SK-N-SH treated with all-trans-retinoic acid at 6 μM for 48 hours (cell line): ENCODE data around the gene CHL1.

Experiments used
- ATAC-seq: fragments of 200-7000 bp; cut with Tn5 transposase; 3 replicates; pipeline ENCODE4 v1.9.1; 2020; ENCODE audit warnings: mild to moderate bottlenecking, moderate library complexity
- ARNTL ChIP-seq: fragments of 450-650 bp; formaldehyde crosslinking; IDR thresholded peaks from 2 replicates; pipeline ENCODE4 v1.5.0; 2020; ENCODE audit warnings: low read depth, mild to moderate bottlenecking, moderate library complexity, borderline replicate concordance
- CSDC2 ChIP-seq: fragments of 250-450 bp; sonication (Bioruptor Pico); IDR thresholded peaks from 2 replicates; pipeline ENCODE4 v1.5.0; 2020; ENCODE audit warnings: mild to moderate bottlenecking, moderate library complexity
- ESRRG ChIP-seq: fragments of 250-450 bp; sonication (Bioruptor Pico); IDR thresholded peaks from 2 replicates; pipeline ENCODE4 v1.6.1; 2021; ENCODE audit warnings: mild to moderate bottlenecking
- GLIS3 ChIP-seq: fragments of 250-450 bp; sonication (Bioruptor Pico); IDR thresholded peaks from 2 replicates; pipeline ENCODE4 v1.5.0; 2020; ENCODE audit warnings: mild to moderate bottlenecking, moderate library complexity
- ISL1 ChIP-seq: fragments of 250-450 bp; sonication (Bioruptor Pico); IDR thresholded peaks from 2 replicates; pipeline ENCODE4 v2.1.2; 2022; ENCODE audit warnings: mild to moderate bottlenecking, moderate library complexity
- POU6F1 ChIP-seq: fragments of 250-450 bp; sonication (Bioruptor Pico); IDR thresholded peaks from 2 replicates; pipeline ENCODE4 v1.8.0; 2021; ENCODE audit warnings: low read depth, mild to moderate bottlenecking, moderate library complexity, borderline replicate concordance
- RARB ChIP-seq: fragments of 250-450 bp; sonication (Bioruptor Pico); IDR thresholded peaks from 2 replicates; pipeline ENCODE4 v1.8.0; 2021; ENCODE audit warnings: mild to moderate bottlenecking, moderate library complexity
- SNAI2 ChIP-seq: fragments of 250-450 bp; sonication (Bioruptor Pico); IDR thresholded peaks from 2 replicates; pipeline ENCODE4 v1.5.0; 2020; ENCODE audit warnings: mild to moderate bottlenecking, moderate library complexity
- TCF4 ChIP-seq: fragments of 250-450 bp; sonication (Bioruptor Pico); IDR thresholded peaks from 2 replicates; pipeline ENCODE4 v1.8.0; 2021; ENCODE audit warnings: mild to moderate bottlenecking, moderate library complexity, borderline replicate concordance
- TOX ChIP-seq: fragments of 250-450 bp; sonication (Bioruptor Pico); IDR thresholded peaks from 2 replicates; pipeline ENCODE4 v1.8.0; 2021; ENCODE audit warnings: mild to moderate bottlenecking, moderate library complexity, borderline replicate concordance
- ZC3H10 ChIP-seq: fragments of 250-450 bp; sonication (Bioruptor Pico); IDR thresholded peaks from 2 replicates; pipeline ENCODE4 v1.5.1; 2021; ENCODE audit warnings: mild to moderate bottlenecking, moderate library complexity
- ZFP3 ChIP-seq: fragments of 250-450 bp; sonication (Bioruptor Pico); IDR thresholded peaks from 2 replicates; pipeline ENCODE4 v1.5.0; 2020; ENCODE audit warnings: mild to moderate bottlenecking, moderate library complexity
- ZFP30 ChIP-seq: fragments of 450-650 bp; formaldehyde crosslinking; IDR thresholded peaks from 2 replicates; pipeline ENCODE4 v1.5.0; 2022; ENCODE audit warnings: mild to moderate bottlenecking, moderate library complexity
- ZNF565 ChIP-seq: fragments of 450-650 bp; formaldehyde crosslinking; conservative IDR thresholded peaks from 2 replicates; pipeline ENCODE4 v1.5.0; 2020; ENCODE audit warnings: low read depth, mild to moderate bottlenecking, moderate library complexity
- ZNF70 ChIP-seq: fragments of 450-650 bp; formaldehyde crosslinking; IDR thresholded peaks from 2 replicates; pipeline ENCODE4 v1.5.0; 2020; ENCODE audit warnings: mild to moderate bottlenecking, moderate library complexity
- ZNF8 ChIP-seq: fragments of 450-650 bp; formaldehyde crosslinking; IDR thresholded peaks from 2 replicates; pipeline ENCODE4 v1.5.0; 2020; ENCODE audit warnings: mild to moderate bottlenecking, moderate library complexity
- TF ChIP-seq, protein P1 (sequence below): fragments of 250-450 bp; sonication (Bioruptor Pico); IDR thresholded peaks from 2 replicates; pipeline ENCODE4 v1.5.1; 2021; ENCODE audit warnings: mild to moderate bottlenecking, moderate library complexity
- TF ChIP-seq, protein P2 (sequence below): fragments of 250-450 bp; sonication (Bioruptor Pico); IDR thresholded peaks from 2 replicates; pipeline ENCODE4 v1.5.0; 2020; ENCODE audit warnings: mild to moderate bottlenecking, moderate library complexity
- TF ChIP-seq, protein P3 (sequence below): fragments of 250-450 bp; sonication (Bioruptor Pico); IDR thresholded peaks from 2 replicates; pipeline ENCODE4 v1.5.1; 2020; ENCODE audit warnings: low read depth, mild to moderate bottlenecking, moderate library complexity

The CHL1 gene

GRCh38 chr3:299590-300301, 103.2 kb downstream of the CHL1 start:
- TF ChIP-seq ESRRG (CRISPR knock-in tag) (no peak), ARNTL (CRISPR knock-in tag) (no peak)
- ATAC-seq = no peak

DNA sequence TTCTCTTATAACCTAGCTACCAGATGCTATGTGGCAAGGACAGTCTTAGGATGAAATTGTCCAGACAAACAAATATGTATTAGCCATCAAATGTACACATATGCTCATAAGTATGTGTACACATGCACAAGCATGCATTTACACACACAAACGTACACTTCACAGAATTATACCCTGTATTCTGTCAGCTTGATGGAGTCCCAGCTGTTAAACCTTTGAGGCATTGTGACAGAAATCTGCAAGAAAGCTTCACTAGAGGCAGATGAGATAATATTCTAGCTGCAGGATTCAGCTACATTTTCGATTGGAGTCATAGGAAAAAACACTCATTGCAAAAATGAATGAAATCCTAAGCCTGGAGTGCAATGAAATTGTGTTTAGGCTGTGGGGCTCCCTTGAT, 110.6 kb downstream of the CHL1 start:
- no peak for ATAC-seq
- TF ChIP-seq, protein P1, sequence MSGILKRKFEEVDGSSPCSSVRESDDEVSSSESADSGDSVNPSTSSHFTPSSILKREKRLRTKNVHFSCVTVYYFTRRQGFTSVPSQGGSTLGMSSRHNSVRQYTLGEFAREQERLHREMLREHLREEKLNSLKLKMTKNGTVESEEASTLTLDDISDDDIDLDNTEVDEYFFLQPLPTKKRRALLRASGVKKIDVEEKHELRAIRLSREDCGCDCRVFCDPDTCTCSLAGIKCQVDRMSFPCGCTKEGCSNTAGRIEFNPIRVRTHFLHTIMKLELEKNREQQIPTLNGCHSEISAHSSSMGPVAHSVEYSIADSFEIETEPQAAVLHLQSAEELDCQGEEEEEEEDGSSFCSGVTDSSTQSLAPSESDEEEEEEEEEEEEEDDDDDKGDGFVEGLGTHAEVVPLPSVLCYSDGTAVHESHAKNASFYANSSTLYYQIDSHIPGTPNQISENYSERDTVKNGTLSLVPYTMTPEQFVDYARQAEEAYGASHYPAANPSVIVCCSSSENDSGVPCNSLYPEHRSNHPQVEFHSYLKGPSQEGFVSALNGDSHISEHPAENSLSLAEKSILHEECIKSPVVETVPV = no peak
- TF ChIP-seq, protein P2, sequence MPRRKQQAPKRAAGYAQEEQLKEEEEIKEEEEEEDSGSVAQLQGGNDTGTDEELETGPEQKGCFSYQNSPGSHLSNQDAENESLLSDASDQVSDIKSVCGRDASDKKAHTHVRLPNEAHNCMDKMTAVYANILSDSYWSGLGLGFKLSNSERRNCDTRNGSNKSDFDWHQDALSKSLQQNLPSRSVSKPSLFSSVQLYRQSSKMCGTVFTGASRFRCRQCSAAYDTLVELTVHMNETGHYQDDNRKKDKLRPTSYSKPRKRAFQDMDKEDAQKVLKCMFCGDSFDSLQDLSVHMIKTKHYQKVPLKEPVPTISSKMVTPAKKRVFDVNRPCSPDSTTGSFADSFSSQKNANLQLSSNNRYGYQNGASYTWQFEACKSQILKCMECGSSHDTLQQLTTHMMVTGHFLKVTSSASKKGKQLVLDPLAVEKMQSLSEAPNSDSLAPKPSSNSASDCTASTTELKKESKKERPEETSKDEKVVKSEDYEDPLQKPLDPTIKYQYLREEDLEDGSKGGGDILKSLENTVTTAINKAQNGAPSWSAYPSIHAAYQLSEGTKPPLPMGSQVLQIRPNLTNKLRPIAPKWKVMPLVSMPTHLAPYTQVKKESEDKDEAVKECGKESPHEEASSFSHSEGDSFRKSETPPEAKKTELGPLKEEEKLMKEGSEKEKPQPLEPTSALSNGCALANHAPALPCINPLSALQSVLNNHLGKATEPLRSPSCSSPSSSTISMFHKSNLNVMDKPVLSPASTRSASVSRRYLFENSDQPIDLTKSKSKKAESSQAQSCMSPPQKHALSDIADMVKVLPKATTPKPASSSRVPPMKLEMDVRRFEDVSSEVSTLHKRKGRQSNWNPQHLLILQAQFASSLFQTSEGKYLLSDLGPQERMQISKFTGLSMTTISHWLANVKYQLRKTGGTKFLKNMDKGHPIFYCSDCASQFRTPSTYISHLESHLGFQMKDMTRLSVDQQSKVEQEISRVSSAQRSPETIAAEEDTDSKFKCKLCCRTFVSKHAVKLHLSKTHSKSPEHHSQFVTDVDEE = no peak
- TF ChIP-seq ZC3H10 (CRISPR knock-in tag) (no peak), ZFP3 (CRISPR knock-in tag) (no peak)

DNA sequence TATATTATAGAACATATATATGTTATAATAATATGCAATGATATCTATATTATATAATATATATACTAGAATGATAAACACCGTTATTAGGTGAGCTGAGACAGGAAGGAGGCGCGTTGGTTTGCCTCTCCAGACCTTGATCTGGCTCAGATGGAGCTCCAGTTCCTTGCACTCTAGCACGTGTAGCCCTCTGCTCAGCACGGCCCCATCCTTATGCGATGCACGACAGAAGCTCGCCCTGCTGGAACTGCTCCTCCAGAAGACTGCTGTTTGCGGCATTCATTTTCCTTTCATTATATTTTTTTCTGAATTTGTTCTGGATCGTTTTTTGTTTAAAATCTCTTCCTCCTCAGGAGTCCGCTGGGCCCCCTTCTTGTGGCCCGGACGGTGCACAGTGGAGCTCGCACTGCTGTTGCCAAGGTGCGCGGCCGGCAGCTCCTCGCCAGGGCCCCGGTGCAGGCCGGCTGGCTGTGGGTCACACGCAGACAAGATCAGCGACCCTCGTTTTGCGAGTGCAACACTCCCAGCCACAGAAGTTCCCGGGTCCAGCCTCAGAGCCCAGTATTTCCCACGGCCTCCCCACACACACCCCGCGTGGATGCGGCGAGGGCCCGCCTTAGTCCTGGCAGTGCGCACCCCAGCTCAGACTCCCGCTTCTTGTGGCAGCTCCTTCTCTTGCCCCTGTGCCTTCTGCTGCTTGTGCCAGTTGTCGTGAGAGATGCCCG, 112.2 kb downstream of the CHL1 start:
- no peak for ATAC-seq
- TF ChIP-seq TCF4 (no peak), TOX (CRISPR knock-in tag) (no peak), POU6F1 (CRISPR knock-in tag) (no peak), CSDC2 (CRISPR knock-in tag) (no peak), ZNF70 (CRISPR knock-in tag) (no peak)
- TF ChIP-seq, protein P1 = no peak

- ATAC-seq = no peak
- TF ChIP-seq ZNF565 (CRISPR knock-in tag) (no peak), TCF4 (no peak), ZNF8 (CRISPR knock-in tag) (no peak), GLIS3 (CRISPR knock-in tag) (no peak), ARNTL (CRISPR knock-in tag) (no peak)
- TF ChIP-seq, protein P1 = no peak
Measured at GRCh38 chr3:312160-312733, 115.7 kb downstream of the CHL1 start.

DNA sequence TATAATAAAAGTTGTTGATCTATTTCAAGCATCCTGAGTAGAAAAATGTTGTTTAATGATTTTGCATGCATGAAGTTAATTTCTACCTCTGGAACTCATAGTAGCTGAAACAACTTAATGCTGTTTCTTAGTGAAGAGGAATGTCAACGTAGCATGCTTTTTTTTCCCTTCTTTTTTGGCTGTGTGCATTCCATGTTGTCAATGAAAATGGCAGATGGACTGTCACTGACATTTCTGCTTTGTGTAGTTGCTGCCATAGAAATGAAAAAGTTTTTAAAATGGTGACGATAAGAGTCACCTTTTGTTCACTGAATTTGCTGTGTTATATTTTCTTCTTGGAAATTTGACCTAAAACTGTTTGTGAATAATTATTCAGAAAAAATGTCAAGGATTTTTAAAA, 116.3 kb downstream of the CHL1 start:
- ATAC-seq = no peak
- no peak for TF ChIP-seq ZNF70 (CRISPR knock-in tag)
- no peak for TF ChIP-seq RARB
- TF ChIP-seq, protein P3, sequence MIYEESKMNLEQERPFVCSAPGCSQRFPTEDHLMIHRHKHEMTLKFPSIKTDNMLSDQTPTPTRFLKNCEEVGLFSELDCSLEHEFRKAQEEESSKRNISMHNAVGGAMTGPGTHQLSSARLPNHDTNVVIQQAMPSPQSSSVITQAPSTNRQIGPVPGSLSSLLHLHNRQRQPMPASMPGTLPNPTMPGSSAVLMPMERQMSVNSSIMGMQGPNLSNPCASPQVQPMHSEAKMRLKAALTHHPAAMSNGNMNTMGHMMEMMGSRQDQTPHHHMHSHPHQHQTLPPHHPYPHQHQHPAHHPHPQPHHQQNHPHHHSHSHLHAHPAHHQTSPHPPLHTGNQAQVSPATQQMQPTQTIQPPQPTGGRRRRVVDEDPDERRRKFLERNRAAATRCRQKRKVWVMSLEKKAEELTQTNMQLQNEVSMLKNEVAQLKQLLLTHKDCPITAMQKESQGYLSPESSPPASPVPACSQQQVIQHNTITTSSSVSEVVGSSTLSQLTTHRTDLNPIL (CRISPR knock-in tag) = no peak
- TF ChIP-seq GLIS3 (CRISPR knock-in tag) = no peak
- no peak for TF ChIP-seq SNAI2 (CRISPR knock-in tag)
- TF ChIP-seq, protein P2 = no peak
- no peak for TF ChIP-seq ZFP3 (CRISPR knock-in tag)
- no peak for TF ChIP-seq ISL1 (CRISPR knock-in tag)
- no peak for TF ChIP-seq ZFP30 (CRISPR knock-in tag)
- TF ChIP-seq CSDC2 (CRISPR knock-in tag) = no peak
- TF ChIP-seq ZNF565 (CRISPR knock-in tag) = no peak
